GM23248 (cell line): ENCODE measurements around the gene CDH4.

Experiments used
- EZH2 ChIP-seq: fragments of 200-600 bp; sonication (generic); IDR thresholded peaks from 2 replicates; pipeline ENCODE4 v1.6.1; 2018; ENCODE audit warnings: antibody characterized with exemption, mild to moderate bottlenecking; ENCODE audit not compliant: insufficient read depth, poor library complexity, severe bottlenecking
- EZH2phosphoT487 ChIP-seq: fragments of 200-600 bp; sonication (generic); IDR thresholded peaks from 2 replicates; pipeline ENCODE4 v1.6.1; 2018; ENCODE audit warnings: antibody characterized with exemption, moderate library complexity, mild to moderate bottlenecking, low read depth; ENCODE audit not compliant: insufficient read depth

DNA sequence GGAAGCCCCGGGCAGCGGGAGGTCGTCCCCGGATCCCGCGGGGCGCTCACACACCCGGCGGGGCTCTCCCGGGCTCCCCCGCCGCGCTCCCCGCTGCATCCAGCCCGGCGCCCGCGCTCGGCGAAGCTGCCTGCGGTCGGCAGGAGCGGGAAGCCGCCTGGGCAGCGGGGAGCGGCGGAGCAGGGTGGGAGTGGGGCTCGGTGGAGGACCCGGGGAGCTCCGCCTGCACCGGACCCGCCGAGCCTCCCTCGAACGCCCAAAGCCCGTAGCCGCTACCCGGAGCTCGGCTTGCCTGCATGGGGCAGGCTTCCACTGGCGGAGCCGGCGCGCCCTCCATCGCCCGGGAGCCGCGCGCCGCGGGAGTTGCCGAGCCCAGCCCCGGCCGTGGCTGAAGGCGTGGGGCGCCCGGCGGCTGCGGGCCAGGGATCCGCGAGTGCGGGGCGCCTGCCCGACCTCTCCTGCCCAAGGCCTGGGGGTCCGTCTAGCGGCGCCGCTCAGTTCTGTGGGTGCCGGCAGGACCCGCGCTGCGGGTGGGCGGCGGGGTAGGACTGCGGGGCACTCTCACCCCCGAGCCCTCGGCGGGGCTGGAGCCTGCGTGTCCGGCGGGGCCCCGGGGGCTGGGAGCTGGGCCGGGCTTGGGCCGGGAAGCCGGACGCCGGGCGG lies 671 bp downstream of the CDH4 start:
- no peak for TF ChIP-seq EZH2
- TF ChIP-seq EZH2phosphoT487, result no peak
